ENCODE measurements around the gene ADPRM.
"Not testable (repeated sequence)": the region's sequence is repeated elsewhere in the genome, so short reads cannot be mapped to it uniquely, and the experiment has no call there.

Gene ADPRM

GRCh38 chr17:10702574-10702973, 5.2 kb downstream of the ADPRM start:
- no peak for DNase-seq (ENCODE audit: low read depth)

- no peak for DNase-seq (ENCODE audit: low read depth)
Measured at GRCh38 chr17:10705727-10706126, 8.3 kb downstream of the ADPRM start.

GRCh38 chr17:10713318-10713717, 15.9 kb downstream of the ADPRM start:
- DNase-seq (ENCODE audit: low read depth): no peak

GRCh38 chr17:10716218-10716617, 18.8 kb downstream of the ADPRM start:
- no peak for DNase-seq (ENCODE audit: low read depth)

- DNase-seq (ENCODE audit: low read depth): no peak
Measured at GRCh38 chr17:10718547-10718946, 21.2 kb downstream of the ADPRM start.

GRCh38 chr17:10724546-10725195, 27.3 kb downstream of the ADPRM start:
- DNase-seq (ENCODE audit: low read depth): no peak

GRCh38 chr17:10725262-10725661, 27.9 kb downstream of the ADPRM start:
- DNase-seq (ENCODE audit: low read depth): no peak

- no peak for DNase-seq (ENCODE audit: low read depth)
Measured at GRCh38 chr17:10726196-10726595, 28.8 kb downstream of the ADPRM start.

GRCh38 chr17:10727192-10727591, 29.8 kb downstream of the ADPRM start:
- no peak for DNase-seq (ENCODE audit: low read depth)

- DNase-seq (ENCODE audit: low read depth): no peak
Measured at GRCh38 chr17:10728331-10728892, 31.0 kb downstream of the ADPRM start.

GRCh38 chr17:10729334-10730193, 32.2 kb downstream of the ADPRM start, which contains the start of gene TMEM220:
Gene TMEM220 (minus strand): TSS chr17:10730023. CDS start chr17:10729851, 172 bp downstream.
- no peak for DNase-seq (ENCODE audit: low read depth)

GRCh38 chr17:10730247-10730646, 32.9 kb downstream of the ADPRM start:
- not testable (repeated sequence) for DNase-seq (ENCODE audit: low read depth)

GRCh38 chr17:10731408-10731879, 34.0 kb downstream of the ADPRM start:
- no peak for DNase-seq (ENCODE audit: low read depth)

GRCh38 chr17:10732121-10732520, 34.7 kb downstream of the ADPRM start:
- DNase-seq (ENCODE audit: low read depth): not testable (repeated sequence)

- no peak for DNase-seq (ENCODE audit: low read depth)
Measured at GRCh38 chr17:10733666-10734065, 36.3 kb downstream of the ADPRM start.

GRCh38 chr17:10735251-10735650, 37.9 kb downstream of the ADPRM start:
- DNase-seq (ENCODE audit: low read depth): no peak

GRCh38 chr17:10735821-10736220, 38.4 kb downstream of the ADPRM start:
- no peak for DNase-seq (ENCODE audit: low read depth)

GRCh38 chr17:10737168-10737622, 39.8 kb downstream of the ADPRM start:
- no peak for DNase-seq (ENCODE audit: low read depth)

- no peak for DNase-seq (ENCODE audit: low read depth)
Measured at GRCh38 chr17:10737736-10738135, 40.3 kb downstream of the ADPRM start.

GRCh38 chr17:10738521-10739258, 41.3 kb downstream of the ADPRM start:
- no peak for DNase-seq (ENCODE audit: low read depth)

- no peak for DNase-seq (ENCODE audit: low read depth)
Measured at GRCh38 chr17:10739386-10739785, 42.0 kb downstream of the ADPRM start.
